Adrenal gland (tissue), 5 donors: ENCODE measurements around the gene WWC2.

Experiments used
- POLR2A ChIP-seq, 2 donors: fragments of 450-650 bp; IDR thresholded peaks; one replicate each; pipeline ENCODE4 v1.6.1; 2017; ENCODE audit warnings: antibody characterized with exemption in 2 of 2, mild to moderate bottlenecking in 2 of 2, moderate library complexity in 1 of 2
- TF ChIP-seq, protein P1 (sequence below), 6 experiments: fragments of 450-650 bp in 4 of 6; fragments of 200-600 bp in 2 of 6; sonication (generic) in 1 of 6; IDR thresholded peaks; 1 replicate in 5 of 6; 2 replicates in 1 of 6; pipeline versions ENCODE4 v1.5.1 to v1.8.0; 2016 to 2021; ENCODE audit warnings: antibody characterized with exemption in 6 of 6, mild to moderate bottlenecking in 2 of 6, moderate library complexity in 1 of 6
- donor health status: DM: no; HTN: no; CAD: no.

DNA sequence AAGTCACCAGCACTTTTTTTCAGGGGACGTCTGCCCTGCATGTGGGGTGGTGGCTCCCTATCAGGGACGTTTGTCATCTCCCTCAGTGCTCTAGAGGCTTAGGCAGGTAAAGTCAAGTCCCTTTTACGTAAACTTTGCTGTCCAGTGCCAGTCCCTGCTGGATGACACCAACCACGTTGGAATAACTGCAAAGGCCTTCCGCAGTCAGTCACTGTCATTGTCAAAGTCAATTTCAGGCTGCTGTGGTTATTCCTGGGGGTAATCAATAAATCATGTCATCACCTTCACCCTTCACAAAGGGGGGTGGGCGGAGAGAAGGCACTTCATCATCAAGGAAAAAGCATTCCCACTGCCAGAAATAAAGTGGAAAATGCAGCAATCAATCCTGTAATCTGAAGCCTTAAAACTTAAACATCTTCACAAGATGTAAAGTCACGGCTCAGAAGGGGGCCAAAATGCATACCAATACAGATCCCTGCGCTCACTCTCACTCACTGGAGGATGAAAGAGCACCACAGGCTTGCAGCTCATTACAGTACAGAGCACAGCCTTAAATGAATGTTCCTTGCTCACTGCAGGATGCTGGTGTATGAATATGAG is 164.8 kb downstream of the WWC2 start:
- TF ChIP-seq POLR2A (IDR thresholded peaks at IDR 0.05), result no peak
- TF ChIP-seq, protein P1, sequence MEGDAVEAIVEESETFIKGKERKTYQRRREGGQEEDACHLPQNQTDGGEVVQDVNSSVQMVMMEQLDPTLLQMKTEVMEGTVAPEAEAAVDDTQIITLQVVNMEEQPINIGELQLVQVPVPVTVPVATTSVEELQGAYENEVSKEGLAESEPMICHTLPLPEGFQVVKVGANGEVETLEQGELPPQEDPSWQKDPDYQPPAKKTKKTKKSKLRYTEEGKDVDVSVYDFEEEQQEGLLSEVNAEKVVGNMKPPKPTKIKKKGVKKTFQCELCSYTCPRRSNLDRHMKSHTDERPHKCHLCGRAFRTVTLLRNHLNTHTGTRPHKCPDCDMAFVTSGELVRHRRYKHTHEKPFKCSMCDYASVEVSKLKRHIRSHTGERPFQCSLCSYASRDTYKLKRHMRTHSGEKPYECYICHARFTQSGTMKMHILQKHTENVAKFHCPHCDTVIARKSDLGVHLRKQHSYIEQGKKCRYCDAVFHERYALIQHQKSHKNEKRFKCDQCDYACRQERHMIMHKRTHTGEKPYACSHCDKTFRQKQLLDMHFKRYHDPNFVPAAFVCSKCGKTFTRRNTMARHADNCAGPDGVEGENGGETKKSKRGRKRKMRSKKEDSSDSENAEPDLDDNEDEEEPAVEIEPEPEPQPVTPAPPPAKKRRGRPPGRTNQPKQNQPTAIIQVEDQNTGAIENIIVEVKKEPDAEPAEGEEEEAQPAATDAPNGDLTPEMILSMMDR (IDR thresholded peaks at IDR 0.05), result no peak
